Osteocyte (in vitro differentiated cells): Measurements from ENCODE around the gene RAB5B. TPM values are rescaled to one million over a fixed set of nuclear protein-coding genes. Genes with fewer than 3 reads are reported as not detected.

Experiments
- DNase-seq: peaks from one replicate; pipeline ENCODE4 v3.0.0; 2021; ENCODE audit warnings: mixed read lengths; ENCODE audit not compliant: unreplicated experiment; ENCODE audit errors: extremely low spot score
- H3K27ac Mint-ChIP-seq: one replicate; pipeline ENCODE4 v1.8.0; 2021; ENCODE audit warnings: mild to moderate bottlenecking, mixed read lengths; ENCODE audit not compliant: unreplicated experiment
- H3K27me3 Mint-ChIP-seq: one replicate; pipeline ENCODE4 v1.8.0; 2021; ENCODE audit warnings: mixed read lengths; ENCODE audit not compliant: unreplicated experiment
- H3K36me3 Mint-ChIP-seq: one replicate; pipeline ENCODE4 v1.8.0; 2021; ENCODE audit warnings: mixed read lengths; ENCODE audit not compliant: unreplicated experiment
- H3K4me1 Mint-ChIP-seq: one replicate; pipeline ENCODE4 v1.8.0; 2021; ENCODE audit warnings: mixed read lengths; ENCODE audit not compliant: unreplicated experiment
- H3K4me3 Mint-ChIP-seq: one replicate; pipeline ENCODE4 v1.8.0; 2021; ENCODE audit warnings: mild to moderate bottlenecking, moderate library complexity, mixed read lengths; ENCODE audit not compliant: unreplicated experiment
- H3K9me3 Mint-ChIP-seq: one replicate; pipeline ENCODE4 v1.8.0; 2021; ENCODE audit warnings: mixed read lengths; ENCODE audit not compliant: unreplicated experiment
- total RNA-seq: library from RNA; stranded (reverse); gene quantifications from 2 replicates; pipeline ENCODE4 v1.2.1, GENCODE V29; 2021
- TF ChIP-seq, protein P1 (sequence below): fragments of 200-600 bp; sonication (generic); IDR thresholded peaks from 2 replicates; pipeline ENCODE4 v1.5.0; 2021; ENCODE audit warnings: antibody characterized with exemption, mild to moderate bottlenecking, moderate library complexity

Gene RAB5B
- total RNA-seq, 1 donor from 2014 or later: 126 TPM

DNA sequence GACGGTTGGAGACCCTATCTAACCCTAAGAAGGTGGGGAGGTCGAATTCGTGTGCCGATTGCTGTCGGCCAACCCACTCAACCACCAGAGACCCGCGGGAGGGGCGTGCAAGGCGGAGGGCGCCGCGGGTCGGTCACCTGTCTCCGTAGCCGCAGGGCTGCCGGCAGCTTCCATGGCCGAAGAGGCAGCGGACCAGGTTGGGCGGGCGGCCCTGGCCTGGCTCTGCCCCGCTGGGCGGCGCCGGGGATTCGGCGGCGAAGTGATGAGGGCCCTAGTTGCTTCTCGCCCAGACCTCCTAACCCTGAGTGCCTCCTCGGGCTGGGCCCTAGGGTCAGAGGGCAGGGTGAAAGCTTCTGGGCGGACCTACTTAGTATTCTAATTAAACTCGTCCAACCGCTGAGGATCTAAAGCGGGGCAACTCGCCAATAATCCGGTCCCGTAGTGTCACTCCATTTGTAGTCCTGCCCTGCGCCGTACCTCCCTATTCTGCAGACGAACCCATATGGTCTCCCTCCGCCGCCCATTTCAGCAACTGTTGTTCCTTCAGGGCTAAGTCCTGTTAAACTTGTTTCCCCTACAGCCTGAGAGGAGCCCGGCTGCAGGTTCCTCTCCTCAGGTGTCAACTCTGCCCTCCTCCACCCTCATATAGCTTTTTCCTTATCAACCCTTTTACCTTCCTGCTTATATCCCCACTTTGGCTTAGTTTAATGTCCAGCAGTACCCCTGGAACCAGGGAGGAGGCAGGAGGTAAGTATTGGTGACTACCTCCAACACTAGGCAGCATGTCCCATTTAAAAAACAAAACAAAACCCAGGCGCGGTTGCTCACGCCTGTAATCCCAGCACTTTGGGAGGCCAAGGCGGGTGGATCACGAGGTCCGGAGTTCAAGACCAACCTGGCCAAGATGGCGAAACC lies 46.0 kb upstream of the RAB5B start, which contains the start of gene PYM1:
Gene PYM1 (minus strand): TSS at position 307 of the 915 bp plus-strand sequence. CDS start 133 bp downstream, at position 174.
- TF ChIP-seq, protein P1, sequence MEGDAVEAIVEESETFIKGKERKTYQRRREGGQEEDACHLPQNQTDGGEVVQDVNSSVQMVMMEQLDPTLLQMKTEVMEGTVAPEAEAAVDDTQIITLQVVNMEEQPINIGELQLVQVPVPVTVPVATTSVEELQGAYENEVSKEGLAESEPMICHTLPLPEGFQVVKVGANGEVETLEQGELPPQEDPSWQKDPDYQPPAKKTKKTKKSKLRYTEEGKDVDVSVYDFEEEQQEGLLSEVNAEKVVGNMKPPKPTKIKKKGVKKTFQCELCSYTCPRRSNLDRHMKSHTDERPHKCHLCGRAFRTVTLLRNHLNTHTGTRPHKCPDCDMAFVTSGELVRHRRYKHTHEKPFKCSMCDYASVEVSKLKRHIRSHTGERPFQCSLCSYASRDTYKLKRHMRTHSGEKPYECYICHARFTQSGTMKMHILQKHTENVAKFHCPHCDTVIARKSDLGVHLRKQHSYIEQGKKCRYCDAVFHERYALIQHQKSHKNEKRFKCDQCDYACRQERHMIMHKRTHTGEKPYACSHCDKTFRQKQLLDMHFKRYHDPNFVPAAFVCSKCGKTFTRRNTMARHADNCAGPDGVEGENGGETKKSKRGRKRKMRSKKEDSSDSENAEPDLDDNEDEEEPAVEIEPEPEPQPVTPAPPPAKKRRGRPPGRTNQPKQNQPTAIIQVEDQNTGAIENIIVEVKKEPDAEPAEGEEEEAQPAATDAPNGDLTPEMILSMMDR: no peak
- peak; percentile 85 for DNase-seq
- peaks cover 4% of the 10 kb centered on the region for H3K36me3 Mint-ChIP-seq
- peaks cover 44% of the 10 kb centered on the region for H3K4me1 Mint-ChIP-seq
- H3K27me3 Mint-ChIP-seq: no peaks in the 10 kb centered on the region
- H3K27ac Mint-ChIP-seq: peak within 1 kb of the TSS; percentile 97
- peak within 1 kb of the TSS; percentile 94 for H3K4me3 Mint-ChIP-seq
- H3K9me3 Mint-ChIP-seq: no peaks in the 10 kb centered on the region

DNA sequence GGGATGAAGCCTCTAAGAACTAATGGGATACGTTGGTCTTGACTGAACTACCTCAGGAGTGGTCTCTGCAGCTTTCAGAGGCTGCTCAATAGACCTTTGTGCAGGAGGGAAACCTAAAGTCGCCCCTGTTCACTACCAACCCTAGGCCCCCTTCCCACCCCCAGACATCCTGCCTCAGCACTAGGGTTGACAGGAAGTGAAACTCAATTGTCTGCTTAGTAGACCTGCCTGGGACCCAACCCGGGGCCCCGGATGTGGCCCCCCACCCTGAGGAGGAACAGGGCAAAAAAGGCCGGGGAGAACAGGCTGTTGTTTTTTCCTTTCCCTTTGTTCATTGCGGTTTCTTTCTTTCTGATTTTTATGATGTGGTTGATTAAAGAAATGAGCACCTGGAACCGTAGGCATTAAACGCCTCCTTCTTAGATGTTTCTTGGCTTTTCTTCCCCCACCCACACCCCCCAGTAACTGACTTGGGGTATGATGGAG lies 44.5 kb upstream of the RAB5B start:
- peak overlapping the region; percentile 3 for H3K27ac Mint-ChIP-seq
- H3K27me3 Mint-ChIP-seq: no peaks in the 10 kb centered on the region
- peaks cover 58% of the 10 kb centered on the region for H3K4me1 Mint-ChIP-seq
- TF ChIP-seq, protein P1: no peak
- H3K4me3 Mint-ChIP-seq: peak overlapping the region; percentile 41
- no peak for DNase-seq
- peaks cover 4% of the 10 kb centered on the region for H3K36me3 Mint-ChIP-seq
- H3K9me3 Mint-ChIP-seq: no peaks in the 10 kb centered on the region

DNA sequence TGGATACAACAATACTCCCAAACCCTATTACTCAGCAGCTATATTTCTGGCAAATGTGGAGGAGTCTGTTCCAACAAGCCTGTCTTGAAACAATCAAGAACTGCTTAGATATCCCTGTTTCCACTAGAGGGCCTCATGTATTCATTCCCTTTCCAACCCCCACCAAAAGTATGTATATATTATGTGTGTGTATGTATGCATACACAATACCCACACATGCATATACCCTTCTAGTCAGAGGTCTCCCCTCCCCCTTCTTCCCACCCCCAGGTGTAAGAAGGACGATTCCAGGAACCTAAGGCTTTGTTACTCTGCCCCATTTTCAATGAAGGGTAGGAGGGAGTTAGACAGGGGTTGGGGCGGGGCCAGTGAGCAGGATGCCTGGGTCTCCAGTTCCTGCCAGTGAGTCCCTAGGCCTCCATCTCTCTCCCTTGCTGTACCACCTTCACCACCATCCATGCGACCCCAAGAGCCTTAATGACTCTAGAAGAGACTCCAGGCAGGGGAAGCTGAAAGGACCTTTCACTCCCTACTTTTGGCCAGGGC lies 43.0 kb upstream of the RAB5B start, which contains the start of gene DGKA:
Gene DGKA (plus strand): TSS at position 392 of the 546 bp plus-strand sequence. CDS start 5,342 bp downstream, outside the sequence.
- no peaks in the 10 kb centered on the region for H3K27me3 Mint-ChIP-seq
- H3K4me1 Mint-ChIP-seq: peaks cover 48% of the 10 kb centered on the region

DNA sequence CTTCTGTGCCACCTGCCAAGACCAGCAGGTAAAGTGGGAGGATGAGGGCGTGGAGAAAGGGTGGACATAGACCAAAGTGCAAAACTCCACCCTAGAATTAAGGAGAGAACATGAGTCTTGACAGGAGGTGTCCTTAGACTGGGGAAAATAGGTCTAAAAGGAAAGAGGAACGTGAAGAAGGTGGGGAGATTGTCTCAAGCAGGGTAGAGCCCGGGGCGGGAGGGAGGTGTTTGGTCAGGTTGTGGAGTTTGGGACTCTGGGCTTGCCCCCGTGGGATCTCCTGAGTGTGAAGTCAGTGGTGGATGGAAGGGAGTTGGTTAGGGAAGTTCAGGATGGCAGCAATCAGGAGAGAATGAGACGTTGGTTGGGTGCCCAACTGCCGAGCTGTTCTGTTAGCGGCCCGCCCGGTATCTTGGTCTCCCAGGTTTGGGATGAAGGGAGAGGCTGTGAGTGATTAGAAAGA lies 42.5 kb upstream of the RAB5B start:
- TF ChIP-seq, protein P1: no peak
- no peak for DNase-seq
- H3K27ac Mint-ChIP-seq: peak overlapping the region; percentile 99
- H3K27me3 Mint-ChIP-seq: no peaks in the 10 kb centered on the region
- H3K36me3 Mint-ChIP-seq: no peaks in the 10 kb centered on the region
- peak overlapping the region; percentile 93 for H3K4me3 Mint-ChIP-seq
- no peaks in the 10 kb centered on the region for H3K9me3 Mint-ChIP-seq
- H3K4me1 Mint-ChIP-seq: peaks cover 44% of the 10 kb centered on the region

More for the DNA sequence above, 43.0 kb upstream of the RAB5B start, which contains the start of gene DGKA:
- Mint-ChIP-seq H3K27ac (peak within 1 kb of the TSS; percentile 99), H3K36me3 (no peaks in the 10 kb centered on the region), H3K4me3 (peak within 1 kb of the TSS; percentile 93), H3K9me3 (no peaks in the 10 kb centered on the region)
- DNase-seq: no peak
- TF ChIP-seq, protein P1: peak; percentile 66
